ENCODE data around the gene NDUFA8. TPM values are rescaled to one million over a fixed set of nuclear protein-coding genes. Genes with fewer than 3 reads are reported as not detected.

NDUFA8 gene
- total RNA-seq, 1 experiment from 2014 or later, result 52.5 TPM

DNA sequence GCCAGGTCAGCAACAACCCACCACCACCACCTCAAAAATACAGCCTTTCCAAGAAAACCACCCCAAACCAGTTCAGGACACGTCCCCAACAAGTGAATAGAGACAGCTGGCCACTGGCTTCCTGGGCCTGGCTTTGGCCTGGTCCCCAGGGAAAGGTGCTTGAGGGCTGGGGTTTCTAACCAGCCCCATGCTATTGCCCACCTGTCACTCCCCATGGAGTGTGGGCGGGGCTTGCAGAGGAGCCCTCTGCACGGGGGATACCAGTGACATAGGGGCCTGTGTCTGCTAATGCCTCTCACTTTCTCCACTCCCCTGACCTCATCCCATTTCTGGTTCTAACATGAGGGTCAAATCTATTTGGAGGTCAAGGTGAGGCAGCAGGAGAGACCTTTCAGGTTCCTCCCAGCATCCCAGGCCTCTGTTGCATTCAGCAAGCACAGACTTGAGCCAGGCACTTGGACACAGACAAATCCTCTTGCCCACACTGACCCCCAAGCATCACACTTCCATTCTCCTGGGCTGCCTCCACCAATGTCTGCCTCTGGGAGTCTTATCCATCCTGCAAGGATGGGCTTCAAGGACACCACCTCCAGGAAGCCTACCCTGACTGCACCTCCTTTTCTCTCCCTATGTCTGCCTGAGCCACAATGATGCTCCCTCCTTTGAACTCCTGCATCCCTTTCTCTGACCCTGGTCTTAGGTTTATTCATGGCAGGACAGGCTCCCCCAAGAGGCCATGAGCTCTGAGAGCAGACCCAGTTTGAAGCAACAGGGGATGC is 50.4 kb downstream of the NDUFA8 start:
- no peak for DNase-seq (ENCODE audit: unreplicated experiment)
- Mint-ChIP-seq H3K36me3 (ENCODE audit: insufficient read depth, unreplicated experiment) (peaks cover 2% of the 10 kb centered on the region), H3K27me3 (ENCODE audit: insufficient read depth, unreplicated experiment) (peaks cover 17% of the 10 kb centered on the region), H3K4me3 (ENCODE audit: unreplicated experiment) (no peak overlapping the region), H3K9me3 (ENCODE audit: unreplicated experiment) (no peaks in the 10 kb centered on the region), H3K27ac (ENCODE audit: low read depth, unreplicated experiment) (no peak overlapping the region), H3K4me1 (ENCODE audit: insufficient read depth, unreplicated experiment) (no peaks in the 10 kb centered on the region)
- TF ChIP-seq, protein P1, sequence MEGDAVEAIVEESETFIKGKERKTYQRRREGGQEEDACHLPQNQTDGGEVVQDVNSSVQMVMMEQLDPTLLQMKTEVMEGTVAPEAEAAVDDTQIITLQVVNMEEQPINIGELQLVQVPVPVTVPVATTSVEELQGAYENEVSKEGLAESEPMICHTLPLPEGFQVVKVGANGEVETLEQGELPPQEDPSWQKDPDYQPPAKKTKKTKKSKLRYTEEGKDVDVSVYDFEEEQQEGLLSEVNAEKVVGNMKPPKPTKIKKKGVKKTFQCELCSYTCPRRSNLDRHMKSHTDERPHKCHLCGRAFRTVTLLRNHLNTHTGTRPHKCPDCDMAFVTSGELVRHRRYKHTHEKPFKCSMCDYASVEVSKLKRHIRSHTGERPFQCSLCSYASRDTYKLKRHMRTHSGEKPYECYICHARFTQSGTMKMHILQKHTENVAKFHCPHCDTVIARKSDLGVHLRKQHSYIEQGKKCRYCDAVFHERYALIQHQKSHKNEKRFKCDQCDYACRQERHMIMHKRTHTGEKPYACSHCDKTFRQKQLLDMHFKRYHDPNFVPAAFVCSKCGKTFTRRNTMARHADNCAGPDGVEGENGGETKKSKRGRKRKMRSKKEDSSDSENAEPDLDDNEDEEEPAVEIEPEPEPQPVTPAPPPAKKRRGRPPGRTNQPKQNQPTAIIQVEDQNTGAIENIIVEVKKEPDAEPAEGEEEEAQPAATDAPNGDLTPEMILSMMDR (IDR thresholded peaks at IDR 0.05; ENCODE audit: unreplicated experiment), result no peak
- POLR2A ChIA-PET, result interaction anchor here (0.6 kb wide), 1 partner anchor 1106 kb away, joined by 4 read pairs; no protein-coding TSS in a partner anchor
- intact Hi-C loops (cut with micrococcal nuclease), result no loop called here
- CTCF ChIA-PET, result interaction anchor here (0.6 to 5.0 kb wide), 9 partner anchors 10 to 861 kb away, joined by 3 to 39 read pairs (median 8); no protein-coding TSS in a partner anchor
- BruUV-seq (replicated peaks), result no TSS peak

DNA sequence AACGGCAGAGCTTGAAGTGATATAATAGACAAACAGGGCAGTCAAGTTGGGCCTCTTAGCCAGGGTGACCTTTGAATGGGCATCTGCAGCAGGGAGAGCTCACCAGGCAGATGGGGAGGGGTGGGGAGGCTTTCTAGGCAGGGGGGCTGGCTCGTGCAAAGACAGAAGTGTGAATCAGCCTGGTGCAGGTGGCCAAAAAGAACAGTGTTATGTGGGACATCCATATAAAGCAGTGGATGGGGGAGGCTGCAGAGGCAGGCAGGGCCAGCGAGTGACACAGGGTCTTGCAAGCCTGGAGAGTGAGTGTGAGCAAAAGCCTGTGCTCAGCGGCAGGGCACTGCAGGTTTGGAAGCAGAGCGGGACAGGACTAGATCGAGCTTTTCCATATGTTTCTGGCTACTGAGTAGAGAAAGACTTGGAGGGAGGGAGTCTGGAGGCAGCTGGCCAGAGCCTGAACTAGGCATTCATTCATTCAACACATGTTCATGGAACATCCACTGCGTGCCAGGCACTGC is 52.2 kb downstream of the NDUFA8 start:
- peaks cover under 1% of the 10 kb centered on the region for H3K27me3 Mint-ChIP-seq (ENCODE audit: insufficient read depth, unreplicated experiment)
- TF ChIP-seq, protein P1 (IDR thresholded peaks at IDR 0.05; ENCODE audit: unreplicated experiment), result no peak
- DNase-seq (ENCODE audit: unreplicated experiment), result no peak
- ChIA-PET POLR2A (interaction anchor here (0.6 kb wide), 1 partner anchor 367 kb away, joined by 3 read pairs; no protein-coding TSS in a partner anchor), CTCF (interaction anchor here (1.0 to 5.0 kb wide), 7 partner anchors 8 to 349 kb away, joined by 4 to 39 read pairs (median 11); no protein-coding TSS in a partner anchor)
- no TSS peak for BruUV-seq (replicated peaks)
- peaks cover 6% of the 10 kb centered on the region for H3K36me3 Mint-ChIP-seq (ENCODE audit: insufficient read depth, unreplicated experiment)
- H3K4me1 Mint-ChIP-seq (ENCODE audit: insufficient read depth, unreplicated experiment), result no peaks in the 10 kb centered on the region
- no peak overlapping the region for H3K27ac Mint-ChIP-seq (ENCODE audit: low read depth, unreplicated experiment)
- no peak overlapping the region for H3K4me3 Mint-ChIP-seq (ENCODE audit: unreplicated experiment)
- intact Hi-C loops (cut with micrococcal nuclease), result no loop called here
- H3K9me3 Mint-ChIP-seq (ENCODE audit: unreplicated experiment), result no peaks in the 10 kb centered on the region

DNA sequence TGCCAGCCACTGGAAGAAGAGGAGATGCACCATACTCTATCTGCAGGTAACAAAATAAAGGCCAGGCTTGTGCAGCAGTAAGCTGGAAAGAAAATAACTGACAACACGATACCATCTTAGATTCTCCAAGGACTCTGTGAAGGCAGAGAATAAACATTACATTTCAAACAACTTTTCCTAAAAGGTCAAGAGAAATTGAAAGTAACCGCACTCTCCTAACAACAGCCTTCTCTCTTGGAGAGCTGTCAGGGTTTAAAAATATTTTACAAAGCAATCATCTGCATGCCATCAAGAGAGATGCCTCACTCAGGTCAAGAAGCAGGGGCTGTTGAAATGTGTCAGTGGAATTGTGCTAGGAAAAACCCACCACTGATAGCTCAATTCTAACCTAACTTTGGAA is 53.0 kb downstream of the NDUFA8 start:
- no peaks in the 10 kb centered on the region for H3K9me3 Mint-ChIP-seq (ENCODE audit: unreplicated experiment)
- H3K4me1 Mint-ChIP-seq (ENCODE audit: insufficient read depth, unreplicated experiment), result no peaks in the 10 kb centered on the region
- POLR2A ChIA-PET, result no interaction called here
- no peak for DNase-seq (ENCODE audit: unreplicated experiment)
- H3K36me3 Mint-ChIP-seq (ENCODE audit: insufficient read depth, unreplicated experiment), result peaks cover 6% of the 10 kb centered on the region
- TF ChIP-seq, protein P1 (IDR thresholded peaks at IDR 0.05; ENCODE audit: unreplicated experiment), result no peak
- BruUV-seq (replicated peaks), result no TSS peak
- no peak overlapping the region for H3K4me3 Mint-ChIP-seq (ENCODE audit: unreplicated experiment)
- intact Hi-C loops (cut with micrococcal nuclease), result no loop called here
- CTCF ChIA-PET, result interaction anchor here (1.0 to 5.0 kb wide), 6 partner anchors 8 to 248 kb away, joined by 4 to 39 read pairs (median 12); no protein-coding TSS in a partner anchor
- no peaks in the 10 kb centered on the region for H3K27me3 Mint-ChIP-seq (ENCODE audit: insufficient read depth, unreplicated experiment)
- no peak overlapping the region for H3K27ac Mint-ChIP-seq (ENCODE audit: low read depth, unreplicated experiment)

DNA sequence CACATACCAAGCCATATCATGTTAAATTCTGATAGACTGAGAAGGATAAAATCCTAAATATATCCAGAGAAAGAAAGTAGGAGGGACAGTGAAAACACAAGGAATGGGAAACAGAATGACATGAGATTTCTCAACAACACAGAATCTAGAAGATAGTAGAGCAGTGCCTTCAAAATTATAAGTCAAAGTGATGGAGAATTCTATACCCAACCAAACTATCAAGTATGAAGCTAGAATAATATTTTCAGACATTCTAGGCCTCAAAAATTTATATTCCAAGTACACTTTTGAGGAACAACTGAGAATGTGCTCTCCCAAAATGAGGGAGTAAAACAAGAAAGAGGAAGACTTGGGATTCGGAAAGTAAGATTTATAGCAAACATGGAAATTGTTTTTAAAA is 55.6 kb downstream of the NDUFA8 start:
- POLR2A ChIA-PET, result no interaction called here
- CTCF ChIA-PET, result interaction anchor here (3.9 to 4.1 kb wide), 2 partner anchors 19 to 246 kb away, joined by 12 to 79 read pairs; no protein-coding TSS in a partner anchor
- no peak for DNase-seq (ENCODE audit: unreplicated experiment)

More for the DNA sequence above, 55.6 kb downstream of the NDUFA8 start:
- BruUV-seq (replicated peaks), result no TSS peak
- intact Hi-C loops (cut with micrococcal nuclease), result no loop called here
- Mint-ChIP-seq H3K9me3 (ENCODE audit: unreplicated experiment) (no peaks in the 10 kb centered on the region), H3K27ac (ENCODE audit: low read depth, unreplicated experiment) (no peak overlapping the region), H3K27me3 (ENCODE audit: insufficient read depth, unreplicated experiment) (no peaks in the 10 kb centered on the region), H3K36me3 (ENCODE audit: insufficient read depth, unreplicated experiment) (peaks cover 6% of the 10 kb centered on the region), H3K4me3 (ENCODE audit: unreplicated experiment) (no peak overlapping the region), H3K4me1 (ENCODE audit: insufficient read depth, unreplicated experiment) (no peaks in the 10 kb centered on the region)
- TF ChIP-seq, protein P1 (IDR thresholded peaks at IDR 0.05; ENCODE audit: unreplicated experiment), result no peak
